ENCODE data around the gene TIMM17A. TPM values are rescaled to one million over a fixed set of nuclear protein-coding genes. Genes with fewer than 3 reads are reported as not detected.
"Not testable (repeated sequence)": the region's sequence is repeated elsewhere in the genome, so short reads cannot be mapped to it uniquely, and the experiment has no call there.

TIMM17A gene
- polyA plus RNA-seq, 3 donors: 27.4 to 50.3 (median 45.4) TPM

DNA sequence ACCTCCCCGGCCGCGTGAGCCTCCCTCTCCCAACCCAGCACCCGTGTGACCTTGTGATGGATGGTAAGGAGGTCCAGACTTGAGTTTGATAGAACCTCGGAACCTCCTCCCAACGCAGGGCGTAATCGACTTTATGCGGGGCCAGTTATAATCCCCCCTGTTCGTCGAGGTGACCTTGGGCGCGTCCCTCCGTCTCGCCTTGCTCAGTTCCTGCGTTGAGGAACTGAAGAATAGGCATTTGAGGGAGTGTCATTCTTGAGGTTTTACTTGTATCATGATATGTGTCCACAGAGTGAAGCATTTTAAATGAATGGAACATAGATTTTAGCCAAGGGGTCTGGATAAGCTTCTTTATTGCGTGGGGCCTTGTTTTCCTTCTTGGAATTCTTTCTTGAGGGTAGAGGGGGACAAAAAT is 433 bp downstream of the TIMM17A start:
- H3K4me1 ChIP-seq (ENCODE audit: control insufficient read depth in 1 of 2, insufficient read depth in 2 of 2, low read length in 2 of 2): peaks cover 11 to 14% of the 10 kb centered on the region in 2 donors
- peak overlapping the region; percentile 68 to 93 (median 73) for H3K4me3 ChIP-seq (replicated peaks in 1 of 3; ENCODE audit: low read depth in 2 of 3, low read length in 3 of 3)
- Mint-ChIP-seq H3K4me1 (peaks cover 15% of the 10 kb centered on the region), H3K4me3 (peak overlapping the region; percentile 94 to 99), H3K36me3 (peaks cover 25 to 30% of the 10 kb centered on the region in 2 donors), H3K27ac (peak overlapping the region; percentile 97 to 99 (median 98)), H3K27me3 (ENCODE audit: low read depth in 3 of 3) (peaks cover 0 to 2% (median 0%) of the 10 kb centered on the region in 3 donors), H3K9me3 (peaks cover 0 to 4% (median 0%) of the 10 kb centered on the region in 7 donors)
- H3K9ac ChIP-seq (ENCODE audit: insufficient read depth, low read length, poor library complexity, severe bottlenecking): peak overlapping the region; percentile 91
- H3K4me2 ChIP-seq (replicated peaks; ENCODE audit: extremely low read depth, low read length, poor library complexity, severe bottlenecking): peak overlapping the region; percentile 87
- TF ChIP-seq, protein P1, sequence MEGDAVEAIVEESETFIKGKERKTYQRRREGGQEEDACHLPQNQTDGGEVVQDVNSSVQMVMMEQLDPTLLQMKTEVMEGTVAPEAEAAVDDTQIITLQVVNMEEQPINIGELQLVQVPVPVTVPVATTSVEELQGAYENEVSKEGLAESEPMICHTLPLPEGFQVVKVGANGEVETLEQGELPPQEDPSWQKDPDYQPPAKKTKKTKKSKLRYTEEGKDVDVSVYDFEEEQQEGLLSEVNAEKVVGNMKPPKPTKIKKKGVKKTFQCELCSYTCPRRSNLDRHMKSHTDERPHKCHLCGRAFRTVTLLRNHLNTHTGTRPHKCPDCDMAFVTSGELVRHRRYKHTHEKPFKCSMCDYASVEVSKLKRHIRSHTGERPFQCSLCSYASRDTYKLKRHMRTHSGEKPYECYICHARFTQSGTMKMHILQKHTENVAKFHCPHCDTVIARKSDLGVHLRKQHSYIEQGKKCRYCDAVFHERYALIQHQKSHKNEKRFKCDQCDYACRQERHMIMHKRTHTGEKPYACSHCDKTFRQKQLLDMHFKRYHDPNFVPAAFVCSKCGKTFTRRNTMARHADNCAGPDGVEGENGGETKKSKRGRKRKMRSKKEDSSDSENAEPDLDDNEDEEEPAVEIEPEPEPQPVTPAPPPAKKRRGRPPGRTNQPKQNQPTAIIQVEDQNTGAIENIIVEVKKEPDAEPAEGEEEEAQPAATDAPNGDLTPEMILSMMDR (IDR thresholded peaks at IDR 0.05): no peak
- 1% methylated on average over 9 of the region's 17 CpGs for WGBS (ENCODE audit: insufficient coverage)
- peak overlapping the region; percentile 85 for H2AFZ ChIP-seq (ENCODE audit: insufficient read depth, low read depth, low read length, poor library complexity, severe bottlenecking)
- H3K27ac ChIP-seq (ENCODE audit: low read depth in 1 of 2, low read length in 2 of 2): peak overlapping the region; percentile 73 to 97
- H3K9me3 ChIP-seq (replicated peaks in 1 of 2; ENCODE audit: control insufficient read depth in 1 of 2, insufficient read depth in 1 of 2, low read length in 2 of 2): no peaks in the 10 kb centered on the region
- H4K20me1 ChIP-seq (ENCODE audit: insufficient read depth, low read length): no peaks in the 10 kb centered on the region
- H3K36me3 ChIP-seq (replicated peaks in 1 of 2; ENCODE audit: control insufficient read depth in 1 of 2, insufficient read depth in 2 of 2, low read length in 2 of 2): peaks cover 27 to 33% of the 10 kb centered on the region in 2 donors
- H3K79me2 ChIP-seq (ENCODE audit: insufficient read depth, low read length): peaks cover 31% of the 10 kb centered on the region
- DNase-seq: no peak
- intact Hi-C loops (cut with micrococcal nuclease): loop anchor here in 1 of 2 donors (2.0 to 5.0 kb wide), 2 partner anchors 77 to 128 kb away; partner anchors contain the start of gene IPO9
- no peaks in the 10 kb centered on the region for H3K27me3 ChIP-seq (ENCODE audit: control insufficient read depth in 2 of 2, insufficient read depth in 2 of 2, low read length in 2 of 2)

DNA sequence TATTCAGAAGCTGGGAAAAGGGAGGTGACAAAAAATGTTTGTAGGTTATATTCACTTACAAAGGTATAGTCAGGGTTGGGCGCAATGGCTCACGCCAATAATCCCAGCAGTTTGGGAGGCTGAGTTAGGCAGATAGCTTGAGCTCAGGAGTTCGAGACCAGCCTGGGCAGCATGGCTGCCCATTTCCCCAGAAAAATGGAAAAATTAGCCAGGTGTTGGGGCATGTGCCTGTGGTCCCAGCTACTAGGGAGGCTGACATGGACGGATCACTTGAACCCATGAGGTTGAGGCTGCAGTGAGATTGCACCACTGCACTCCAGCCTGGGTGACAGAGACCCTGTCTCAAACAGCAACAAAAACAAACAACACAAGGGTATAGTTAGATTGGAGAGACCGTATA is 3.0 kb downstream of the TIMM17A start:
- intact Hi-C loops (cut with micrococcal nuclease): loop anchor here in 1 of 2 donors (5.0 kb wide), 1 partner anchor 131 kb away; the partner anchor contains the start of gene IPO9
- DNase-seq: no peak
- Mint-ChIP-seq H3K27ac (no peak overlapping the region), H3K4me1 (peaks cover 15% of the 10 kb centered on the region), H3K27me3 (ENCODE audit: low read depth in 3 of 3) (no peaks in the 10 kb centered on the region), H3K36me3 (peaks cover 41 to 56% of the 10 kb centered on the region in 2 donors), H3K4me3 (no peak overlapping the region), H3K9me3 (peaks cover 0 to 4% (median 0%) of the 10 kb centered on the region in 7 donors)
- Histone ChIP-seq H2AFZ (ENCODE audit: insufficient read depth, low read depth, low read length, poor library complexity, severe bottlenecking) (no peak overlapping the region), H3K27me3 (ENCODE audit: control insufficient read depth in 2 of 2, insufficient read depth in 2 of 2, low read length in 2 of 2) (no peaks in the 10 kb centered on the region), H3K79me2 (ENCODE audit: insufficient read depth, low read length) (peaks cover 34% of the 10 kb centered on the region), H3K27ac (ENCODE audit: low read depth in 1 of 2, low read length in 2 of 2) (no peak overlapping the region), H3K9me3 (replicated peaks in 1 of 2; ENCODE audit: control insufficient read depth in 1 of 2, insufficient read depth in 1 of 2, low read length in 2 of 2) (no peaks in the 10 kb centered on the region), H3K4me1 (ENCODE audit: control insufficient read depth in 1 of 2, insufficient read depth in 2 of 2, low read length in 2 of 2) (peaks cover 11 to 14% of the 10 kb centered on the region in 2 donors), H3K4me3 (replicated peaks in 1 of 3; ENCODE audit: low read depth in 2 of 3, low read length in 3 of 3) (no peak overlapping the region), H3K36me3 (replicated peaks in 1 of 2; ENCODE audit: control insufficient read depth in 1 of 2, insufficient read depth in 2 of 2, low read length in 2 of 2) (peaks cover 49 to 59% of the 10 kb centered on the region in 2 donors), H3K4me2 (replicated peaks; ENCODE audit: extremely low read depth, low read length, poor library complexity, severe bottlenecking) (no peak overlapping the region), H4K20me1 (ENCODE audit: insufficient read depth, low read length) (peaks cover 9% of the 10 kb centered on the region), H3K9ac (ENCODE audit: insufficient read depth, low read length, poor library complexity, severe bottlenecking) (no peak overlapping the region)
- 92% methylated on average over 4 of the region's 5 CpGs for WGBS (ENCODE audit: insufficient coverage)
- TF ChIP-seq, protein P1 (IDR thresholded peaks at IDR 0.05): no peak

DNA sequence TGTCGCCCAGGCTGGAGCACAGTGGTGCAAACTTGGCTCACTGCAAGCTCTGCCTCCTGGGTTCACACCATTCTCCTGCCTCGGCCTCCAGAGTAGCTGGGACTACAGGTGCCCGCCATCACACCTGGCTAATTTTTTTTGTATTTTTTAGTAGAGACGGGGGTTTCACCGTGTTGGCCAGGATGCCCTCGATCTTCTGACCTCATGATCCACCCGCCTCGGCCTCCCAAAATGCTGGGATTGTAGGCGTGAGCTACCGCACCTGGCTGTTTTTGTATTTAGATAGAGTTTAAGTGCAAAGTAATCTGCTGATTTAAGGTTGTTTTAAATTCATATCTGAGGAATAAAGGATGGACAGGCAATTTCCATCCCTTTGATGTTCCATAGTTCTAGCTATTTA is 7.1 kb downstream of the TIMM17A start:
- not testable (repeated sequence) for H3K27me3 Mint-ChIP-seq (ENCODE audit: low read depth in 3 of 3); H3K27ac Mint-ChIP-seq; DNase-seq; H2AFZ ChIP-seq (ENCODE audit: insufficient read depth, low read depth, low read length, poor library complexity, severe bottlenecking); H3K27me3 ChIP-seq (ENCODE audit: control insufficient read depth in 2 of 2, insufficient read depth in 2 of 2, low read length in 2 of 2); H3K4me1 Mint-ChIP-seq; H3K9me3 ChIP-seq (replicated peaks in 1 of 2; ENCODE audit: control insufficient read depth in 1 of 2, insufficient read depth in 1 of 2, low read length in 2 of 2); H3K4me3 Mint-ChIP-seq; H3K27ac ChIP-seq (ENCODE audit: low read depth in 1 of 2, low read length in 2 of 2); H3K9me3 Mint-ChIP-seq; H3K4me2 ChIP-seq (replicated peaks; ENCODE audit: extremely low read depth, low read length, poor library complexity, severe bottlenecking); H3K4me3 ChIP-seq (replicated peaks in 1 of 3; ENCODE audit: low read depth in 2 of 3, low read length in 3 of 3); H3K9ac ChIP-seq (ENCODE audit: insufficient read depth, low read length, poor library complexity, severe bottlenecking); H4K20me1 ChIP-seq (ENCODE audit: insufficient read depth, low read length); H3K4me1 ChIP-seq (ENCODE audit: control insufficient read depth in 1 of 2, insufficient read depth in 2 of 2, low read length in 2 of 2)
- intact Hi-C loops (cut with micrococcal nuclease): loop anchor here in 1 of 2 donors (5.0 kb wide), 1 partner anchor 70 kb away; no protein-coding TSS in a partner anchor
- peaks cover 65 to 90% of the 10 kb centered on the region in 2 donors for H3K36me3 Mint-ChIP-seq
- Histone ChIP-seq H3K36me3 (replicated peaks in 1 of 2; ENCODE audit: control insufficient read depth in 1 of 2, insufficient read depth in 2 of 2, low read length in 2 of 2) (peaks cover 72 to 90% of the 10 kb centered on the region in 2 donors), H3K79me2 (ENCODE audit: insufficient read depth, low read length) (peaks cover 14% of the 10 kb centered on the region)
- 100% methylated on average over 9 of the region's 10 CpGs for WGBS (ENCODE audit: insufficient coverage)

All from CD14-positive monocyte (primary cell).